Liver (tissue), 3 donors: Measurements from ENCODE around the gene FH.

Experiments
- ATF3 ChIP-seq: IDR thresholded peaks from 2 replicates; pipeline ENCODE4 v1.6.1; 2016; ENCODE audit warnings: antibody characterized with exemption
- HNF4A ChIP-seq, 2 donors: conservative IDR thresholded peaks; 2 replicates each; pipeline ENCODE4 v1.6.1; 2016; ENCODE audit warnings: antibody characterized with exemption in 2 of 2, mild to moderate bottlenecking in 2 of 2
- HNF4G ChIP-seq: IDR thresholded peaks from 2 replicates; pipeline ENCODE4 v1.6.1; 2016; ENCODE audit warnings: antibody characterized with exemption
- RAD21 ChIP-seq, 2 donors: IDR thresholded peaks; 2 replicates each; pipeline ENCODE4 v1.6.1; 2016; ENCODE audit warnings: antibody characterized with exemption in 2 of 2, mild to moderate bottlenecking in 2 of 2
- SP1 ChIP-seq: IDR thresholded peaks from 2 replicates; pipeline ENCODE4 v1.6.1; 2018; ENCODE audit warnings: antibody characterized with exemption, mild to moderate bottlenecking
- TAF1 ChIP-seq: conservative IDR thresholded peaks from 2 replicates; pipeline ENCODE4 v1.6.1; 2016; ENCODE audit warnings: antibody characterized with exemption, mild to moderate bottlenecking
- YY1 ChIP-seq: IDR thresholded peaks from 2 replicates; pipeline ENCODE4 v1.6.1; 2016; ENCODE audit warnings: antibody characterized with exemption, mild to moderate bottlenecking
- TF ChIP-seq, protein P1 (sequence below): fragments of 150-350 bp; IDR thresholded peaks from 2 replicates; pipeline ENCODE4 v1.5.1; 2017; ENCODE audit warnings: improper control_type of control experiment, low read depth, low read length; ENCODE audit not compliant: missing input control
- donor health status: healthy.
- donor health status: healthy.

GRCh38 chr1:241465673-241466072 lies 53.9 kb downstream of the FH start:
- TF ChIP-seq, protein P1, sequence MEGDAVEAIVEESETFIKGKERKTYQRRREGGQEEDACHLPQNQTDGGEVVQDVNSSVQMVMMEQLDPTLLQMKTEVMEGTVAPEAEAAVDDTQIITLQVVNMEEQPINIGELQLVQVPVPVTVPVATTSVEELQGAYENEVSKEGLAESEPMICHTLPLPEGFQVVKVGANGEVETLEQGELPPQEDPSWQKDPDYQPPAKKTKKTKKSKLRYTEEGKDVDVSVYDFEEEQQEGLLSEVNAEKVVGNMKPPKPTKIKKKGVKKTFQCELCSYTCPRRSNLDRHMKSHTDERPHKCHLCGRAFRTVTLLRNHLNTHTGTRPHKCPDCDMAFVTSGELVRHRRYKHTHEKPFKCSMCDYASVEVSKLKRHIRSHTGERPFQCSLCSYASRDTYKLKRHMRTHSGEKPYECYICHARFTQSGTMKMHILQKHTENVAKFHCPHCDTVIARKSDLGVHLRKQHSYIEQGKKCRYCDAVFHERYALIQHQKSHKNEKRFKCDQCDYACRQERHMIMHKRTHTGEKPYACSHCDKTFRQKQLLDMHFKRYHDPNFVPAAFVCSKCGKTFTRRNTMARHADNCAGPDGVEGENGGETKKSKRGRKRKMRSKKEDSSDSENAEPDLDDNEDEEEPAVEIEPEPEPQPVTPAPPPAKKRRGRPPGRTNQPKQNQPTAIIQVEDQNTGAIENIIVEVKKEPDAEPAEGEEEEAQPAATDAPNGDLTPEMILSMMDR, result no peak
- no peak for TF ChIP-seq RAD21 (IDR thresholded peaks at IDR 0.05)
- TF ChIP-seq TAF1, result no peak
- no peak for TF ChIP-seq HNF4A (conservative IDR thresholded peaks at IDR 0.05)
- no peak for TF ChIP-seq HNF4G
- TF ChIP-seq ATF3, result no peak
- TF ChIP-seq YY1, result no peak
- TF ChIP-seq SP1, result no peak
